Neural crest cell (in vitro differentiated cells): Measurements from ENCODE around the gene OTUB2. TPM values are rescaled to one million over a fixed set of nuclear protein-coding genes. Genes with fewer than 3 reads are reported as not detected.
A peak's percentile ranks its signal among the peaks of the same experiment; 100 is the strongest.

Source experiments
- DNase-seq: peaks from one replicate; pipeline ENCODE4 v3.0.0; 2021; ENCODE audit warnings: low read depth, mixed read lengths, low spot score
- H3K27ac Mint-ChIP-seq: one replicate; pipeline ENCODE4 v1.8.0; 2021; ENCODE audit warnings: mild to moderate bottlenecking, mixed read lengths; ENCODE audit not compliant: unreplicated experiment
- H3K27me3 Mint-ChIP-seq: 2 replicates; pipeline ENCODE4 v1.8.0; 2021; ENCODE audit warnings: low read depth, mild to moderate bottlenecking, mixed read lengths
- H3K36me3 Mint-ChIP-seq: 2 replicates; pipeline ENCODE4 v1.8.0; 2021; ENCODE audit warnings: low read depth, mild to moderate bottlenecking, mixed read lengths
- H3K4me1 Mint-ChIP-seq: 2 replicates; pipeline ENCODE4 v1.8.0; 2021; ENCODE audit warnings: mixed read lengths
- H3K4me3 Mint-ChIP-seq: one replicate; pipeline ENCODE4 v1.8.0; 2021; ENCODE audit warnings: mild to moderate bottlenecking, mixed read lengths
- H3K9me3 Mint-ChIP-seq: 2 replicates; pipeline ENCODE4 v1.8.0; 2021; ENCODE audit warnings: mixed read lengths
- CTCF ChIP-seq: fragments of 200-600 bp; sonication (generic); conservative IDR thresholded peaks from 2 replicates; pipeline ENCODE4 v1.5.0; 2021; ENCODE audit warnings: antibody characterized with exemption, mild to moderate bottlenecking
- long read RNA-seq: library from polyadenylated mRNA; unstranded; transcript quantifications from one replicate; pipeline ENCODE4 v2.0.0, GENCODE V29; 2020
- total RNA-seq: library from RNA; stranded (reverse); gene quantifications from 2 replicates; pipeline ENCODE4 v1.2.1, GENCODE V29; 2021

The OTUB2 gene
- 4.4 and 4.8 TPM in 2 replicates for total RNA-seq
- long read RNA-seq, transcript OTUB2-201 (6 exons, 3,922 nt): major isoform, 7 of 13 reads
- long read RNA-seq, partial matches to known transcripts: 1 of 13 reads
- long read RNA-seq, other reads (novel, unspliced or antisense): 5 of 13 reads

DNA sequence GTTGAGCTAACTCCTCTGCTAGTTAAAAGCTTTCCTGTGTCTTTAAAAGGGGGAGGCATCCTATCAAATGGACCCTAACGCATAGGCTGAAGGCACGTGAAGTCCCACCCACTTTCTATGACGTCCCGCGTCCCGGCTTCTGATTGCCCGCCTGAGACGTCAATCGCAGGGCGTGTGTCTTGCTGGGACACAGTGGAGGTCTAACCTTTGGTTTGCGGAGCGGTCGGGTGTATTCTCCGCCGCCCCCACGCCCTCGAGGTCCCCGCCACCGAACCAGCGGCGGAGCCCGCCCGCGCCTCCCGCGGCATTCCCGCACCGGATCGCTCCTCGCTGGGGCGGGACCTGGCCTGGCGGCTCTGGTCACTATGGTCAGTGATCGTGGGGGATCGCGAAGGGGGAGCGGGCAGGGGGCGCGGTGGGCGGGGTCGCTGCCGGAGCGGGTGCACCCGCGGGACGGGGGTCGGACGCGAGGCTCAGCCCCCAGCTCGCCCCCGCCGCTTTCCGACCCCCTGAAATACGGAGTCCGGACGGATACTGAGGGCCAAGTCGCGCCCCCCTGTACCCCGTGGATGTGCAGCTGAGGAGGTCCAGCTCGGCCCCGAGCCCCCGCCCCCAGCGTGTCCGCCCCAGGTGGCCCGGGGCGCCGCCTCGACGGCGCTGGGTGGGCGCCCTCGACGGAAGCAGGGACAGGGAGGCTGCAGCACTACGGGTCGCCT, at the start of gene OTUB2:
Gene OTUB2 (plus strand): TSS at position 168 of the 716 bp plus-strand sequence. CDS start 198 bp downstream, at position 366.
- Mint-ChIP-seq H3K4me3 (peak within 1 kb of the TSS; percentile 87), H3K27ac (no peak within 1 kb of the TSS), H3K9me3 (no peaks in the 10 kb centered on the region), H3K36me3 (no peaks in the 10 kb centered on the region), H3K27me3 (no peaks in the 10 kb centered on the region), H3K4me1 (peaks cover 20% of the 10 kb centered on the region)
- TF ChIP-seq CTCF: no peak
- DNase-seq: peak; percentile 94

DNA sequence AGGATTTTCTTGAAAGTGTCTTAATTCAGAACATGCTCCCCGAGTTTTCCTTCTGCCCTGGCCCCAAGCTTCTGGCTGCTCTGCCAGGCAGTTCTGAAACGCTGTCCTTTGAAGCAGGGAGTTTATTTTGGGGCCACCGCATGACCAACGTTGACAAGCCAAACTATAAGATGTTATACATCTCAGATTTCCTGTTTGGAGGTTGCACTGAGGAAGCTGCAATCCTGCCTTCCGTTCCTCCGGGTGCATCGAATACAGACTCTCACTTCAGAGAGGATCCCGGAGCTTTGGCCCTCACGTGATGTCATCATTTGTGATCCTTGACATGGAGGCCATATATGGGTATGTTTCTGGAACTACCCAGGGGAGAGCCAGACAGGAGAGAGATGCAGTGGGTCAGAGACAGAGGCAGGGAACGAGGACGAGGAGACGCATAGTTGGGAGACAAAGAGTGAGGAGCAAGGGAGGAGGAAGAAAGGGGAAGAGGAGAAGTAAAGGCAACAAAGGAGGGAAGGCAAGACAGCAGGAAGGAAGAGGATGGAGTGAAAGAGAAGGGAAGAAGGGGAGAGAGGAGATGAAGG, 49.6 kb upstream of the OTUB2 start, which contains the start of gene ASB2:
Gene ASB2 (minus strand): TSS at position 94 of the 581 bp plus-strand sequence. CDS start 12,031 bp downstream, outside the sequence.
- H3K36me3 Mint-ChIP-seq: no peaks in the 10 kb centered on the region
- no peak for DNase-seq
- H3K4me3 Mint-ChIP-seq: peak within 1 kb of the TSS; percentile 35
- H3K27me3 Mint-ChIP-seq: no peaks in the 10 kb centered on the region
- H3K4me1 Mint-ChIP-seq: peaks cover 27% of the 10 kb centered on the region
- H3K27ac Mint-ChIP-seq: peak within 1 kb of the TSS; percentile 87
- peaks cover 2% of the 10 kb centered on the region for H3K9me3 Mint-ChIP-seq
- no peak for TF ChIP-seq CTCF

- H3K27ac Mint-ChIP-seq: peak overlapping the region; percentile 87
- no peak overlapping the region for H3K4me3 Mint-ChIP-seq
- peaks cover 2% of the 10 kb centered on the region for H3K9me3 Mint-ChIP-seq
- no peaks in the 10 kb centered on the region for H3K27me3 Mint-ChIP-seq
- no peak for TF ChIP-seq CTCF
- DNase-seq: no peak
- peaks cover 27% of the 10 kb centered on the region for H3K4me1 Mint-ChIP-seq
- no peaks in the 10 kb centered on the region for H3K36me3 Mint-ChIP-seq
Measured at GRCh38 chr14:93977171-93977570, 49.0 kb upstream of the OTUB2 start.

DNA sequence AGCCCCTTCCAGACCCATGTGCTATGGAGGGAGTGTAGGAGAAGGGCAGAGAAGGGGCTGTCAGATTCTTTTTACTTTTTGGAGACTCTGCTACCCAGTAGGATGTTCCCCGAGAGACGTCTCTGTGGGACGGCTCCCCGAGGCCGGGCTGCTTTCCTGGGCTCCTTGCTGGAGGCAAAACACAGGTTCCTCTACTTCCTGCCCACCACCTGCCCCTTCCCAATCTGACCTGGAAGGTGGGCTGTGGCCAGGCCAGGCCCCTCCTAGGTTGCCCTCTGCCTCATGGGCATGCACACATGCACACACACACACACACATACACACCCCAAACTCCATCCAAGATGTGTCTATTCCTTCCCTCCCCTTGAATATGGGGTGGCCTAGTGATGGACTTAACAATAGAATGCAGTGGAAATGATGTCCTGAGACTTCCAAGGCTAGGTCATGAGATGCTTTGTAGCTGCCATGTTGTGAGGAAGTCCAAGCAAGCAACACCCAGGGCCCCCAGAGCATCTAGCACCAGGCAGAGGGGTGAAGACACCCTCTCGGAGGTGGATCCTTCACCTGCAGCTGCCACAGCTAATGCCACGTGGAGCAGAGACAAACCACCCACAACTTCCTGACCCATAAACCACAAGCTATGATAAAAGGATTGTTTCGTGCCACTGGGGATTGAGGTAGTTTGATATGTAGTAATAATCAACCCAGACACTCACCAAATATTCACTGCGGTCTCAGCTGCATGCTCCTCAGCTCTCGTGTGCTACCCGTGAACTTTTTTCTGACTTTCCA, 48.2 kb upstream of the OTUB2 start:
- peaks cover 2% of the 10 kb centered on the region for H3K9me3 Mint-ChIP-seq
- no peak overlapping the region for H3K27ac Mint-ChIP-seq
- H3K4me3 Mint-ChIP-seq: no peak overlapping the region
- TF ChIP-seq CTCF: no peak
- no peaks in the 10 kb centered on the region for H3K36me3 Mint-ChIP-seq
- peaks cover 27% of the 10 kb centered on the region for H3K4me1 Mint-ChIP-seq
- no peak for DNase-seq
- H3K27me3 Mint-ChIP-seq: no peaks in the 10 kb centered on the region

- Mint-ChIP-seq H3K27me3 (no peaks in the 10 kb centered on the region), H3K36me3 (no peaks in the 10 kb centered on the region), H3K4me1 (peaks cover 27% of the 10 kb centered on the region), H3K27ac (no peak overlapping the region), H3K9me3 (peaks cover 2% of the 10 kb centered on the region), H3K4me3 (no peak overlapping the region)
- no peak for DNase-seq
- TF ChIP-seq CTCF: no peak
Measured at GRCh38 chr14:93978735-93979134, 47.4 kb upstream of the OTUB2 start.
